Raji (cell line): ENCODE measurements around the gene CPA5.

Experiments
- POLR2A ChIP-seq: IDR thresholded peaks from 2 replicates; pipeline ENCODE4 v1.6.1; 2011; ENCODE audit warnings: low read depth, low read length, control low read depth; ENCODE audit not compliant: insufficient read depth

The CPA5 gene

DNA sequence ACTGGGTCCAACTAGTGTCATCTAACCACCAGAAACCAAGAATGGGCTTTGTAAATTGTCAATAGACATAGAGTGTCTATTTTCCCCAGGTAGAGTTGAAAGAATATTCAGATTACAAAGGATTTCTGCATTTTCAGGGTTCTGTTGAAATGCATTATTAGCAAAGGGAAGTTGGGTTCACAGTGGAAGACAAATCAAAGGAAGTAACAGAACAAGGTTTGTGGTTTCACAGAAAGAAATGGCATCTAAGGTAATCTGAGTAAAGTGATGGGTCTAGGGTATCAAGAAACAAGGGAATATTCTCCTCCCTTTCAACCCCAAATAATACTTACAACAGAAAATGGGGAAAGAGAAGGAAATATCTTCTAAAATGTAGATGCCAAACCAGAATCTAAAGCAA, 70.4 kb downstream of the CPA5 start:
- TF ChIP-seq POLR2A = no peak

DNA sequence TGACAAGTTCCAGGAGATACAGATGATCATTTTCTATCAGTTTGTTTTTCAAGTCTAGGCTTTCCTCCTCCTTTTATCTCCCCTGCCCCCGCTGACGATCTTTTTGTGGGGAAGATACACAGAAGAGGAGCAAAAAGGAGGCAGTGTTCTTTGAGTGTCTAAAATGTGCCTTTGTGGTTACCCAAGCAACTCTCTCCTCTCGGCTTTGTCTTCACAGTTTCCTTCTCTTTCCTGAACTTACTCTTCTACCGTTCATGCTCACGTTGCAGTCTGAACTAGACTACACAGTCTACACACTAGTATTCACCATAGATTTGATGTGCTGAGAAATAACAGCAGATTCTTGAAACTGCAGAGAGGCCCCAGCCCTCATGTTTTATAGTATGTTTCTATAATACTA, 72.6 kb downstream of the CPA5 start:
- TF ChIP-seq POLR2A = no peak

DNA sequence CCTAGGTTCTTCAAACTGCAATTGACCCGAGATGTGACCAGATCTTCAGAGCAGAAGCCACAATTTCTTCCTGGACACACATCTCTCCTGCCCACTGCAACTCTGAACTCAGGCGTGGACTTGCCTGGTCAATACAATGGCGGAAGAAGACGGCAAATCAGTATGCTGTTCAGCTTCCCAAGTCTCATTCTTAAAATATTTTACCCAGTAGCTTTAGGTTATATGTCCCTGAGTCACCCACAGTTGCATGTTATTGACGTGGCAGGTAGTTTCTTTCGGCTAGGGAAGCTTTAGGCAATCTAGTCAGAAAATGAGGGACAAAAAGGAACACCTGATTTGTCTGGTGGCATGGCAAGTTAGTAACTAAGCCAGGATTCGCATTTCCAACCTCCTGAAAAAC, 73.7 kb downstream of the CPA5 start:
- no peak for TF ChIP-seq POLR2A
